GM12892 (cell line): Measurements from ENCODE around the gene TRDN.

Experiments
- POLR2A ChIP-seq: IDR thresholded peaks from 2 replicates; pipeline ENCODE4 v1.6.1; 2011; ENCODE audit warnings: low read depth, low read length, control low read depth
- POLR2AphosphoS5 ChIP-seq: IDR thresholded peaks from 2 replicates; pipeline ENCODE4 v1.6.1; 2011; ENCODE audit warnings: low read depth, low read length, control low read depth
- TAF1 ChIP-seq: IDR thresholded peaks from 2 replicates; pipeline ENCODE4 v1.6.1; 2011; ENCODE audit warnings: low read depth, mild to moderate bottlenecking, control low read depth, low read length, borderline replicate concordance

DNA sequence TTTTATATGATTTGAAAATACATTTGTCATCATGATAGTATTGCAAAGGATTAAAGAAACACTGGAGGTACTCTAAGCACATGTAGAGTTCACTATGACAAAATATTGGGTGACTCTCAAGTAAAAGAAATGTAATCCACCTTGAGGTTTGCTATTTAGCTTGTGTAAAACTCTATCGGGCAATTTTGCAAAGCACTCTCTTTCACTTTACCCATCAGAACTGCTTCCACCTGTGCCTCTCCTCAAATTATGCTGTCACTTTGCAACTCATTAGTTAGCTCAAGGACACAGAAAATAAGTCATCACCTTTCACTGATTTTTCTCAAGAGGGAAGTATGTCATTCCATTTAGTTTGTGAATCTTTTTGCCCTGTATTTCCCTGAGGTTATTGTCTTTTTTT lies 14.0 kb downstream of the TRDN start:
- TF ChIP-seq POLR2A (no peak), POLR2AphosphoS5 (no peak), TAF1 (no peak)
